Ishikawa (cell line): Measurements from ENCODE around the gene PRDX6.
A peak's percentile ranks its signal among the peaks of the same experiment; 100 is the strongest.

ENCODE experiments used
- CEBPB ChIP-seq: IDR thresholded peaks from 2 replicates; pipeline ENCODE4 v1.6.1; 2012
- CREB1 ChIP-seq: IDR thresholded peaks from 2 replicates; pipeline ENCODE4 v1.6.1; 2012; ENCODE audit warnings: low read depth
- EGR1 ChIP-seq: IDR thresholded peaks from 2 replicates; pipeline ENCODE4 v1.6.1; 2012
- EP300 ChIP-seq: IDR thresholded peaks from 2 replicates; pipeline ENCODE4 v1.6.1; 2012; ENCODE audit warnings: borderline replicate concordance
- FOXM1 ChIP-seq: IDR thresholded peaks from 2 replicates; pipeline ENCODE4 v1.6.1; 2012; ENCODE audit warnings: low read depth, borderline replicate concordance
- NFIC ChIP-seq: IDR thresholded peaks from 2 replicates; pipeline ENCODE4 v1.6.1; 2012
- RAD21 ChIP-seq: IDR thresholded peaks from 2 replicates; pipeline ENCODE4 v1.6.1; 2012; ENCODE audit warnings: low read depth
- TAF1 ChIP-seq: IDR thresholded peaks from 2 replicates; pipeline ENCODE4 v1.6.1; 2012; ENCODE audit warnings: low read depth, mild to moderate bottlenecking
- TCF12 ChIP-seq: IDR thresholded peaks from 2 replicates; pipeline ENCODE4 v1.6.1; 2012; ENCODE audit warnings: low read depth
- TEAD4 ChIP-seq: IDR thresholded peaks from 2 replicates; pipeline ENCODE4 v1.6.1; 2012
- YY1 ChIP-seq: IDR thresholded peaks from 2 replicates; pipeline ENCODE4 v1.6.1; 2012; ENCODE audit warnings: low read depth
- ZBTB7A ChIP-seq: IDR thresholded peaks from 2 replicates; pipeline ENCODE4 v1.6.1; 2012; ENCODE audit warnings: low read depth
- TF ChIP-seq, protein P1 (sequence below): IDR thresholded peaks from 2 replicates; pipeline ENCODE4 v1.6.1; 2012; ENCODE audit warnings: low read depth, mild to moderate bottlenecking
- TF ChIP-seq, protein P2 (sequence below): IDR thresholded peaks from 2 replicates; pipeline ENCODE4 v1.6.1; 2012
- TF ChIP-seq, protein P3 (sequence below): IDR thresholded peaks from 2 replicates; pipeline ENCODE4 v1.6.1; 2012

Gene PRDX6, protein sequence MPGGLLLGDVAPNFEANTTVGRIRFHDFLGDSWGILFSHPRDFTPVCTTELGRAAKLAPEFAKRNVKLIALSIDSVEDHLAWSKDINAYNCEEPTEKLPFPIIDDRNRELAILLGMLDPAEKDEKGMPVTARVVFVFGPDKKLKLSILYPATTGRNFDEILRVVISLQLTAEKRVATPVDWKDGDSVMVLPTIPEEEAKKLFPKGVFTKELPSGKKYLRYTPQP

DNA sequence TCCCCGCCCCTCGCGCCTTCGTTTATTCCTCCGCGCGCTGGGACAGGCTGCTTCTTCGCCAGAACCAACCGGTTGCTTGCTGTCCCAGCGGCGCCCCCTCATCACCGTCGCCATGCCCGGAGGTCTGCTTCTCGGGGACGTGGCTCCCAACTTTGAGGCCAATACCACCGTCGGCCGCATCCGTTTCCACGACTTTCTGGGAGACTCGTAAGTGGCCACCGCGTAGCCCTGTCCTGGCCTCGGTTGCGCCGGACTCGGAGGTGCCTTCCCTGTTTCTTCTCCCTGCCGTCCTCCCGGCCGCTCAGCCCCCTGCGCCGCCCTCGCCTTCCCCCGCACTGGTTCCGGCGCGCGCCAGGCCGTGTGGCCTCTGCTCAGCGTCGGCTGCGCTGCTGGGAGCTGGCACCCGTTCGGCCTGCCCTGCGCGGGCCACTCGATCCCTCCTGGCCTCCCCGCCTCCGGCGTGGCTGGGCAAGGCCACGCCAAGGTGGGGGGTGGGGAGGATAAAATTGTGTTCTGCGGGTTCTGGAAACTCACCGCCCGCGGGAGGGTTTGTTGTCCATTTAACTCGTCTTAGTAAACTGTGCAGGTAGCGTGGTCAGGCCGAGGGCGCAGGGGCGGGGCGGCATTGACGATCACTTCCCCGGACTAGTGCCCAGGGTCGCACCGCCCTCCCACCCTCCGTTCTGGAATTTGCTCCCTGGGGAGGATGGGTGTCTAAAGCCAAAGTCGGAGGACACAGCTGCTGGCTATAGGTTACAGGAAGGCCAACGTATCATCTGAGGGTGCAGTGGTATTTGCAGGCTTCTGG, at the start of gene PRDX6:
TSS of gene PRDX6 (plus strand) at position 50 of the 808 bp plus-strand sequence. CDS start at position 113, 63 bp downstream.
- no peak for TF ChIP-seq CEBPB
- TF ChIP-seq TEAD4: 0 out of 2 replicates have a peak, but pooled peaks have one; percentile 33
- TF ChIP-seq TAF1: peak; percentile 29
- TF ChIP-seq EGR1: peak; percentile 74; the same call in 1 of the 2 replicates
- TF ChIP-seq, protein P1, sequence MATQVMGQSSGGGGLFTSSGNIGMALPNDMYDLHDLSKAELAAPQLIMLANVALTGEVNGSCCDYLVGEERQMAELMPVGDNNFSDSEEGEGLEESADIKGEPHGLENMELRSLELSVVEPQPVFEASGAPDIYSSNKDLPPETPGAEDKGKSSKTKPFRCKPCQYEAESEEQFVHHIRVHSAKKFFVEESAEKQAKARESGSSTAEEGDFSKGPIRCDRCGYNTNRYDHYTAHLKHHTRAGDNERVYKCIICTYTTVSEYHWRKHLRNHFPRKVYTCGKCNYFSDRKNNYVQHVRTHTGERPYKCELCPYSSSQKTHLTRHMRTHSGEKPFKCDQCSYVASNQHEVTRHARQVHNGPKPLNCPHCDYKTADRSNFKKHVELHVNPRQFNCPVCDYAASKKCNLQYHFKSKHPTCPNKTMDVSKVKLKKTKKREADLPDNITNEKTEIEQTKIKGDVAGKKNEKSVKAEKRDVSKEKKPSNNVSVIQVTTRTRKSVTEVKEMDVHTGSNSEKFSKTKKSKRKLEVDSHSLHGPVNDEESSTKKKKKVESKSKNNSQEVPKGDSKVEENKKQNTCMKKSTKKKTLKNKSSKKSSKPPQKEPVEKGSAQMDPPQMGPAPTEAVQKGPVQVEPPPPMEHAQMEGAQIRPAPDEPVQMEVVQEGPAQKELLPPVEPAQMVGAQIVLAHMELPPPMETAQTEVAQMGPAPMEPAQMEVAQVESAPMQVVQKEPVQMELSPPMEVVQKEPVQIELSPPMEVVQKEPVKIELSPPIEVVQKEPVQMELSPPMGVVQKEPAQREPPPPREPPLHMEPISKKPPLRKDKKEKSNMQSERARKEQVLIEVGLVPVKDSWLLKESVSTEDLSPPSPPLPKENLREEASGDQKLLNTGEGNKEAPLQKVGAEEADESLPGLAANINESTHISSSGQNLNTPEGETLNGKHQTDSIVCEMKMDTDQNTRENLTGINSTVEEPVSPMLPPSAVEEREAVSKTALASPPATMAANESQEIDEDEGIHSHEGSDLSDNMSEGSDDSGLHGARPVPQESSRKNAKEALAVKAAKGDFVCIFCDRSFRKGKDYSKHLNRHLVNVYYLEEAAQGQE: no peak
- TF ChIP-seq, protein P2, sequence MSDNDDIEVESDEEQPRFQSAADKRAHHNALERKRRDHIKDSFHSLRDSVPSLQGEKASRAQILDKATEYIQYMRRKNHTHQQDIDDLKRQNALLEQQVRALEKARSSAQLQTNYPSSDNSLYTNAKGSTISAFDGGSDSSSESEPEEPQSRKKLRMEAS: peak; percentile 70
- peak; percentile 40; the same call in 1 of the 2 replicates for TF ChIP-seq NFIC
- TF ChIP-seq ZBTB7A: peak; percentile 59; the same call in 1 of the 2 replicates
- TF ChIP-seq YY1: peak; percentile 62
- no peak for TF ChIP-seq FOXM1
- TF ChIP-seq RAD21: no peak
- TF ChIP-seq CREB1: no peak
- TF ChIP-seq EP300: no peak

DNA sequence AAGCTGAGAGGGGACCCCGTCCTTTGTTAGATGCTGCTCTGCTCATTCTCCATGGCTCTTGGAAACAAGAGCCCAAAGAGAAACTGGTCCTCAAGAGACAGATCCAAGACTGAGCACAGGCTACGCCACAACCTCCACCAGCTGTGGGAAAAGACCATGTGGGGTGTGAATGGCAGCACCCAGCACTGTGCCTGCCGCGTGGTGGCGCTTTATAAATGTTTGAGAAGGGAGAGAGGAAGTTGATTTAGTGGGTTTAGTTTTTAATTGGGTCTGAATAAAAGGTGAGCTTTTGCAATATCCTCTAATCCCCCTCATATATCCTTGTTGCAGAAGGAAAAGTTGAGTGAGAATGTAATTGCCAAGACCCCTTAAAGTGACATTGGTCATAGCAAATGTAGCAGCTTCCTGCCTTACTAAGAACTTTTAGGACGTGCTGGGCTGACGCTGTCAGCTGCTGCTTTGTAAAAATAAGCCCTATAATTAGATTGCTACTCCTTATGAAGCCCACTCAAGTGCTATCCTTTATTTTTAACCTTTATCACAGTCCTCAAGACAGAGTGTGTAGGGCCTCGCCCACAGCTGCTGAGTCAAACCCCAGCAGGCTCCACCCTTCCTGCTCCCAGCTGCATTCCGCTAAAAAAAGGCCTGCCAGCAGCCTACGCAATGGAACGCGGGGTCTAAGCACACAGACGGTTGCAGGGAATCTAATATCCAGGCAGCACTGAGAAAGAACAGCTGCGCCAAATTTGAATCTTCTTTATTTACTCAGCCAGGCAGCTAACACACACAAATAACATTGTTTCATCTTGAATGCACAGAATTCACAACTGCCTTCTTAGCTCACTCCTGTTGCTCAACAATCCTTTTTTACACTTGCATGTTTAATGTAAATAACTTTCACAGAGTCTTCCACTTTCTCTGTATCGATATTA, 47.4 kb upstream of the PRDX6 start:
- TF ChIP-seq CEBPB (peak; percentile 47), TCF12 (0 out of 2 replicates have a peak, but pooled peaks have one; percentile 36), EP300 (no peak), NFIC (0 out of 2 replicates have a peak, but pooled peaks have one; percentile 19), CREB1 (no peak), RAD21 (no peak), ZBTB7A (no peak), TAF1 (no peak), FOXM1 (no peak), TEAD4 (peak; percentile 70), YY1 (no peak), EGR1 (peak; percentile 49)

DNA sequence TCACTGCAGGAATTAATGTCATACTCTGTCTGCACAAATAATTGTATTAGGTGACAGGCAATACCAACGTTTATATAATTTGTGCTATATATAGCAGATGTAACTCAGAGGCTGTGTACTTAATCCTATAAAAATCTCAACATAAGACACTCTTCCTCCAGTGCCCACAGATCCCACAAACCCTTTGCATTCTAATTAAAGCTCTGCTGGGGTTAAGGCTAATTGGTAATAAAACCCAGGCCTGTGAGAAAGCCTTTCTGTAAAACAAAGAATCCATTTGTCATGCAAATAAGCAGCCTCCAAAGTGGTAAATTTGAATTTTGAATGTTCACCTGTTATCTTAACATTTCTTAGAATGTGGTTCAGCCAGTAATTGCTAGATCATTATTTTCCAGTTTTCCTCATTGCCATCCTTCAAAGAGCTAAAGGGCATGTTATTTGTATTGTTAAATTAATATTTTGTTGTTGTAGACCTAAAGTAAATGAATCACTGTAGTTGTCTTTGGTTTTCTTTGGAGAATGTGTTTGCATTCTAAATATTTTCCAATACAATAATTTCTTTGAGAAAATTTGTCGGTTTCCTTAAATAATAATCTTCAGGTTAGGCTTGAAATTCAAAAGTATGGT, 46.3 kb upstream of the PRDX6 start:
- TF ChIP-seq EP300 (no peak), NFIC (no peak), RAD21 (no peak), TCF12 (no peak), CREB1 (no peak), FOXM1 (no peak), ZBTB7A (no peak), TEAD4 (no peak), CEBPB (no peak), EGR1 (no peak), TAF1 (no peak), YY1 (no peak)
- TF ChIP-seq, protein P3, sequence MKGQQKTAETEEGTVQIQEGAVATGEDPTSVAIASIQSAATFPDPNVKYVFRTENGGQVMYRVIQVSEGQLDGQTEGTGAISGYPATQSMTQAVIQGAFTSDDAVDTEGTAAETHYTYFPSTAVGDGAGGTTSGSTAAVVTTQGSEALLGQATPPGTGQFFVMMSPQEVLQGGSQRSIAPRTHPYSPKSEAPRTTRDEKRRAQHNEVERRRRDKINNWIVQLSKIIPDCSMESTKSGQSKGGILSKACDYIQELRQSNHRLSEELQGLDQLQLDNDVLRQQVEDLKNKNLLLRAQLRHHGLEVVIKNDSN: no peak
- TF ChIP-seq, protein P1: no peak
- TF ChIP-seq, protein P2: no peak

DNA sequence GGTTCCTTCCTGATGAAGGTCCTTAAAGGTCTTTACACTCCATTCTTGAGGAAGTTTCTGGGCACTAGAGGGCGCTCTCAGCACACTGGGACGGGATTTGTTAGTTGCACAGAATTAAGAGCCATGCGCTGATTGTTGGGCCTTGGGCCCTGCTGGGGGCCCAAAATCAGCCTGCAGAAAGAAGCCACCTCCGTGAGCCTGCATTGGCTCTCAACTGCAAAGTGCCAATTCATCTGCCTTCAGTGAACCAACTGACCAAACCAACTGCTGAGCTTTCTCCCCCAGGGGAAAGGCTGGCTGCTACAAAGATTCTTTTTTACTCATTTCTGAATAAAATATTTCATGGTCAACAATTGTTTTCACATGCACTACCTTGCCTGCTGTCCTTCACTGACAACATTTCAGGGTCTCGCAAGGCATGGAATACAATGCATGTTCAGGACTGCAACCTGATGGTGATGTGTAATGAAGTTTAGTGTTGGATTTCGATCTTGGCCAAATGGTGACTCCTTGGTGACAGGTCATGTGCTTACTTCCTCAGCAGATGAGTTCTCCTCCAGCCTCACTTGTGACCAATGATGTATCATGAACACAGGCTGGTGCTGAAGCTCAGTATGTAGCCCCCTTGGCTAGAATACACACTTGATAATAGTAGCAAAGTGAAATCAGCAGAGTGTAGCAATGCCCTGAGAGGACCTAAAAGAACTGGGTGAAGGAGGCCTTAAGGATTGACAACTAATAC, 45.7 kb upstream of the PRDX6 start:
- TF ChIP-seq, protein P2: 0 out of 2 replicates have a peak, but pooled peaks have one; percentile 17
- no peak for TF ChIP-seq CREB1
- peak; percentile 96 for TF ChIP-seq RAD21
